Activated T-cell treated with anti-CD3 and anti-CD28 coated beads for 4 hours (primary cell): ENCODE data around the gene NAPB.

ENCODE experiments used
- DNase-seq: peaks from one replicate; pipeline ENCODE4 v3.0.0-alpha.2; 2020

Gene NAPB

DNA sequence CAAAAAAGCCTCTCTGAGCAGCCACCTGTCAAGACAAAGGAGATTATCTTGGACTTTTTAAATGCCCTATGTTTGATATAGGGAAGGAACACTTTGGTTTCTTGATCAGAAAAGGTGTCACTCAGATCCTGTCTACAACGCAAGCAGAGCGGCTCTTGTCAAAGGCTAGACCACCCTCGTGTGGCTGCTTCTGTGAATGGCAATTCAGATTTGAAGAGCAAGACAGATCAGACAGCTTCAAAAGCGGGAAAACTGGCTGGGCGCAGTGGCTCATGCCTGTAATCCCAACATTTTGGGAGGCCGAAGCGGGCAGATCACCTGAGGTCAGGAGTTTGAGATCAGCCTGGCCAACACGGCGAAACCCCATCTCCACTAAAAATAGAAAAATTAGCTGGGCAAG lies 80.8 kb downstream of the NAPB start:
- no peak for DNase-seq

DNA sequence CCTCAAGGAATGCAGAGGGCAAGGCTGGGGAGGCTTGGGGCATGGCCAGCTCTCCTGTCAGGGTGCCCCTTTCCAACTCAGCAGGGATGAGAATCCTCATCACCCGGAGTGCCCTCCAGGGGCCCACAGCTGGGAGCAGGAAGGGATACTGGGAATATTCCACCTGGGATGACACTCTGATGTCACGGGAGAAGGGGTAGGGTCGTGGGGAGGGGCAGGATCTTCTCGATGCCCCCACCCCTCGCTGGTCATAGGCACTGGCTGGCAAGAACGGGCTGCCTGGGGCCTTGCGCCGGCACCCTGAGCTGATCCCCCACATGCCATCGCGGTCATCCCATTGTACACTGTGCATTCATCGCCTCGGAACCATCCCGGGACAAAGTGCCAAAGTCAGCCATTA lies 81.3 kb downstream of the NAPB start:
- no peak for DNase-seq

DNA sequence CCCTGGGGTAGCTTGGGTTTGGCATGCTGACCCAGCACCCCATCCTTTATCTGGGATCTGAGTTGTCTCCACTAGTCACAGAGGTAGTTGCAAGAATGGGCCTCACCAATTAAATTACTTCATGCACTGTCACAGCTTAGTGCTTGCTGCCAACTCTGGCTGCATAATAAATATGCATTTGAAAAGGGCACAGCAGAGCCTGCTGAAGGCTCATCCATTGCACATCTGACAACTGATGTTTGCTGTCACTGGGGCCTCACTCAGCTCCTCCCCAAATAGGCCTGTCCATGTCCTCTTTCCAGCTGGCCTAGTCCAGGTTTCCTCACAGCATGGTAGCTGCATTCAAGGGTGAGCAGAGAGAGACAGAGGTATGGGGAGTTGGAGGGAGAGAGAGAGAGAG lies 84.0 kb downstream of the NAPB start:
- DNase-seq, result no peak

DNA sequence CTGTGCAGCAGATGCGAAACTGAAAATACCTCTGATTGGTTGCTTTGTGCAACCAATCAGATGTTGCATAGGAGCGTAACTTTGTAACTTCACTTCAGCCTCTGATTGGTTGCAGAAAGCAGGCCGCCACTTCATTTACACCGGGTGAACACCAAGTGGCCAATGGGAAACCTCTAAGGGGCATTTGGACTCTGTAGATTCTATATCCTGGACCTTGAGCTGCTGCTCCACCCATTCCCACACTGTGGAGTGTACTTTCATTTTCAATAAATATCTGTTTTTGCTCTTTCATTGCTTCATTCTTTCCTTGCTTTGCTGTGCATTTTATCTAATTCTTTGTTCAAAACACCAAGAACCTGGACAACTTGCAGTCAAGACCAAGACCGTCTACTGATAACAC lies 84.8 kb downstream of the NAPB start:
- no peak for DNase-seq

DNA sequence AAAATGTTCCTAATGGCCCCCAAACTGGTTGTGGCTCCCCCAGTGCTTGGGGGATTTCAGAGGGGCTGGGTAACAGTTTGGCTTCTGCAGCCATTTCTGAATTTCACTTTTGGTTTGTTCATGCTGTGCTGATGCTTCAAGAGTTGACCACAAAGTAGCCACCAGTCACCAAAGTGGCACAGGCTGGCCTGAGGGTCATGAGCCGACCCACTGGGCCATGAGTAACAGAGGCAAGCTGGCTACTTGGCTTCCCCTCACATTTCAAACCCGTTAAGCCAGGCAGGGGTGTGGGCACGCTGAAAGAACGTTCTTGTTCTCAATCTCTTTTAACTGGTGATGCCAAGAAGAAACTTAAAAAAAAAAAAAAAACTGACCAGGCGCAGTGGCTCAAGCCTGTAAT lies 85.8 kb downstream of the NAPB start:
- no peak for DNase-seq

DNA sequence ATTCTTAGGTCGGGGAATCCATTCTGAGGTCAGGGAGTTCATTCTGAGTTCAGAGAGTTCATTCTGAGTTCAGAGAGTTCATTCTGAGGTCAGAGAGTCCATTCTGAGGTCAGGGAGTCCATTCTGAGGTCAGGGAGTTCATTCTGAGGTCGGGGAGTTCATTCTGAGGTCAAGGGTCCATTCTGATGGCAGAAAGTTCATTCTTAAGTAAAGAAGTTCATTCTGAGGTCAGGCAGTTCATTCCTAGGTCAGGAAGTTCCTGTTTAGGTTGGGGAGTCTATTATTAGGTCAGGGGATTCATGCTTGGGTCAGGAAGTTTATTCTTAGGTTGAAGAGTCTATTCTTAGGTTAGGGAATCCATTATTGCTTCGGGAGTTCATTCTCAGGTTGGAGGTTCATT lies 87.2 kb downstream of the NAPB start:
- no peak for DNase-seq

DNA sequence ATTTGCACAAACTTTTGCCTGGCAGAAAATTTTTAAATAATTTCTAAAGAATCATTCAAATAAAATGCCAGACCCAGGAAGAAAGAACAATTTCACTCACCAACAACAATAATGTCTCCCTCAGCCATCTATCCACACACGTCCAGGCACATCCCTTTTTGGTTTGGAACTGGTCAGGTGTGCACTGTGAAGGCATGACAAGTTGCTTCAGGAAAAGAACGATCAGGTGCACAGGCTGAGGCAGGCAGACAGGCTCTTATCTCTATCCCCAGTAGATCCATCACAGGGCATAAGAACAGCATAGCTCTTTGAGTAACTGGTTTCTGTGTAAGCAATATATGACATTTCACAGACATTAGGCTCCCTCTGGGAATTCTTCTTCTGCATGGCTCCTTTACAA lies 88.8 kb downstream of the NAPB start:
- no peak for DNase-seq

DNA sequence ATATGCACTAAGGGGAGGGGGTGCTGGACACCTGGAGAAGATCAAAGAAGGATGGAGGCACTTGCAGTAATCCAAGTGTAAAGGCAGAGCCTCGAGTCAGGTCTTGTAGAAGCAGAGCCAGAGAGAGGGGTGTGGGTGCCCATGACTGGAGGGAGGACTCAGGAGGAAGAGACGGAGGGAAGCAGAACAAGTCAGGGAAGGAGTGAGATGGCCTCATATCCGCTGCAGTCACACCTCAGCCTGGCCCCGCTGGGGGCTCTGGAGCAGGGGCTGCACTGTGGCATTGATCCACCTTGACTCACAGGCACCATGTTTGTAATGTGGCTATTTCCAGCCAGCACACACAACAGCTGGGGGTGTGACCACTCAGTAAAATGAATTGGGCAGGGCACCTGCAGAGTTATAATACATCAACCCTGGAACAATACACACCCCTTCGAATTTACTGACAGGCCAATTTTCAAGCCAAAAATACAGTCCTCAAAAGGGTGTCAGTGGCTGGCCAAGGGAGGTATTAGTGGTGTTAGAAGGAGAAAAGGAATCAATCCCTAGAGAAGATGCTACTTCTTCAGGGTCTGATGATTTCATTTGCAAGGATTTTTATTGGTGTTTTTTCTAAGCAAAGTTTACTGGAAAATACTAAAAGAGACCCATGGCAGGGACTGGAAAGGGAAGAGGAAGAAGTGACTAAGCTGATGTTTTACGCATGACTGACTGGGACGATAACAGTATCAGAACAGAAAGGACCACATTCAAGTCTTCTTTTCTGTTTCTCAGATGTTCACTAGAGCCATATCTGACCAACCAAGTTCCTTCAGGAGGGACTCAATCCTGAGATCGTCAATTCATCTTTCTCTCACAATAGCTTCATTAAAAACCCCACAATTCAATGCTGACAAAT lies 89.6 kb downstream of the NAPB start:
- DNase-seq, result no peak

DNA sequence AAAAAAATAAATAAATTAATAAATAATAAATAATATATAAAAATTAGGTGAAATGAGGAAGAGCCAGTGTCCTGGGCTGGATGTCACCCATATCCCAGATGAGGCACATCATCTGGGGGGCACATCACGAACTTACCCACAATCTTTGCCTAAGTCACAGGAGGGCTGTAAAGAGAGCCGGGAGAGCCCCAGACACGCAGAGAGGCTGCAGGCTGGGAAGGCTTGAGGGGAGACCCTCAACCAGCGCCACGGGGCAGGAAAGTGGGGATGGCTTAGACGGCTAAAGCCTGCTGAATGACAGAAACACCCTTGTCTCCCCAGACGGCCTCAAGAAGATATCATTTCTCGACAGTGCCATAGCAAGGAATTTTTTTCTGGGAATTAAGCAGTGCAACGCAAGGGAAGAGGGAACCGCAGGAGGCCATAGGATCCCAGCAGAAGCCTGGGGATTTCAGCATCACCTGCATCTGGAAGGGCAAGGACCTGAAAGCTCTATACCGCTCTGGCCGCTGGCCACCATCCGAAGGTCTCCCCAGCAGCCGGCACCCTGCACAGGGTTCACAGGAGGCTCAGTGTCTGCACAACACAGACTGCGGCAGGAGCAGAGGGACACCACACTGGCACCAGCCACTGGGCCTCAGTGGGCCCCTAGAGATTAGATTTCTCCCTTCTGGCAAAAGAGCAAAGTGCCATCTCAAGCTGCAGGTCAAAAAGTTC lies 93.5 kb downstream of the NAPB start:
- DNase-seq, result no peak

DNA sequence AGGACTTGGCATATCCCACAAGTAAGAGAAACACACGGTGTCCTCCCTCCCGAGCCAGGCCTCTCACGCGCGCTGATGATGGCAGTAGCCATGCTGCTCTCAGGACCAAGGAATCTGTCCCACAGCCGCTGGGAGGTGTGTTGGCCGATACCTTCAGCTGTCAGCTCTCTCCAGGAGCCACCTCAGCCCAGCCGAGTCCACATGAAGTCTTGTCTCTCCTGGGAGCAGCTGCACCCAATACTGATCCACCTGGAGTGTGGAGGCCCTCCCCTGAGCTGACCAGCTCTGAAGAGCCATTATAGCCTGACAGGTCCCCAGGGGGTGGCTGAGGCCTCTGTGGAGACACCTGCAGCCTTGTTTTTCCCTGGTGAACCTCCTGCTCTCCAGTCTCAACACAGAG lies 94.5 kb downstream of the NAPB start:
- no peak for DNase-seq

DNA sequence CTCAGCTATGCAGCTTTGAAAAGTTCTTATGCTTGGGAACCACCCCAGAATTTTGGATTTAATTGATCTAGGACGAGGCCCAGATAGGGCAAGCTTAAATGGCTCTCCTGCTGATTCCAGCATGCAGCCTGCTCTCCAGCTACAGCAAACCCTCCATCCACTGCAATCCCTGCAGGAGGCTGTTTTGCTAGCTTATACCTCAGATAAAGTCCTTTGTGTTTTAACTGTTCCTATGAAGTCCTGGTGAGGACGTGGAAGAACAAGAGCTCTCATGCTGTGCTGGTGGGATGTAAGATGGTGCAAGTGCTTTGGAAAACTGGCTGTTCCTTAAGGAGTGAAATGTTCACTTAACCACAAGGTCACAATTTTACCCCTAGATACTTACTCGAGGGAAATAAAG lies 96.2 kb downstream of the NAPB start:
- DNase-seq, result no peak
